GM19023 (cell line): ENCODE measurements around the gene OR4A5.
"Not testable (repeated sequence)": the region's sequence is repeated elsewhere in the genome, so short reads cannot be mapped to it uniquely, and the experiment has no call there.

Experiments used
- ATAC-seq: cut with Tn5 transposase; IDR thresholded peaks from one replicate; pipeline ENCODE4 v1.9.1; 2021; ENCODE audit warnings: mild to moderate bottlenecking, moderate library complexity; ENCODE audit not compliant: unreplicated experiment

The OR4A5 gene

GRCh38 chr11:54706532-54706931, at the start of gene OR4A5:
Gene OR4A5, plus strand, starts transcription at chr11:54706832. Its CDS starts 53 bp downstream, at chr11:54706885.
- not testable (repeated sequence) for ATAC-seq

DNA sequence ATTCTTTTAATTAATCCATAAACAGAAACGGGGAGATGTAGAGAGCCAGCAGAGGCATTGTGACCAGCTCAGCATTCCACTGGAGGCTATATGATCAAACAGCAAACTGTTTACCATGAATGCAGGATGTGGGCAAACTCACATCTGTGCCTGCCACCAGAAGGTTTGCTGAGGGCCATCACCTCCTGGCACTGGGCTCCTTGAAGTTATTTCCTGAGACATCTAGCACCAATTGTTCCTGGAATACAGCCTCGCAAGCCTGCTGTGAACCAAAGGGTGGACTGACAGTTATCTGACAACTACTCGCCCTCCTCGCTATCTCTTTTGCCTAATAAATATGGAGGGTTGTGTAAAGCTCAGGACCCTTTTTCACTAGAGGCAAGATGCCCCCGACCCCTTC, 13.5 kb downstream of the OR4A5 start:
- not testable (repeated sequence) for ATAC-seq
